Keratinocyte (primary cell): Measurements from ENCODE around the gene VOPP1.

ENCODE experiments used
- EZH2 ChIP-seq: IDR thresholded peaks from one replicate; pipeline ENCODE4 v1.6.1; 2012; ENCODE audit warnings: inconsistent platforms, mild to moderate bottlenecking, low read length, moderate library complexity
- TF ChIP-seq, protein P1 (sequence below), 3 experiments: IDR thresholded peaks in 1 of 3; conservative IDR thresholded peaks in 1 of 3; optimal IDR thresholded peaks in 1 of 3; 2 replicates in 2 of 3; 3 replicates in 1 of 3; pipeline versions ENCODE3 to v1.5.1; 2011; ENCODE audit warnings: low read length in 3 of 3, mild to moderate bottlenecking in 3 of 3, moderate library complexity in 2 of 3, control low read depth in 1 of 3, inconsistent platforms in 1 of 3; ENCODE audit not compliant: insufficient read depth in 2 of 3; ENCODE audit errors: extremely low read depth in 1 of 3

DNA sequence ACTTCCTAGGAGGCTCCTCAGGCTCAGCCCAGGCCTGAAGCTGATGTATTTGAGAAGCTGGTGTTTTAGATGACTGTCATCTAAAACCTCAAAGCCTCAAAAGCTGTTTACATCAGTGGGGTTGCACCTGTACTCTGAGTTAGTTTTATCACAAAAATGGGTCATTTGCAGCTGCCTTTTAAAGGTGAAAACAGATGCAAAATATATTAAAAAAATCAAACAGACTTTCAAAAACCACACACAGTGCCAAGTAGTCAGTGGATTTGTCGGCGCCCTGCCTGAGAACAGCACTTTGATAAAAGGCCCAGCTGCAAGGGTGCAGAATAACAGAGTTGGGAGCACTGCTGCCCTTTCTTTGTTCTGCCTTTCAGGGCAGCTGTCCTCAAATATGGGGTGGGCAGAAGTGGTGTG lies 103.0 kb downstream of the VOPP1 start:
- TF ChIP-seq, protein P1, sequence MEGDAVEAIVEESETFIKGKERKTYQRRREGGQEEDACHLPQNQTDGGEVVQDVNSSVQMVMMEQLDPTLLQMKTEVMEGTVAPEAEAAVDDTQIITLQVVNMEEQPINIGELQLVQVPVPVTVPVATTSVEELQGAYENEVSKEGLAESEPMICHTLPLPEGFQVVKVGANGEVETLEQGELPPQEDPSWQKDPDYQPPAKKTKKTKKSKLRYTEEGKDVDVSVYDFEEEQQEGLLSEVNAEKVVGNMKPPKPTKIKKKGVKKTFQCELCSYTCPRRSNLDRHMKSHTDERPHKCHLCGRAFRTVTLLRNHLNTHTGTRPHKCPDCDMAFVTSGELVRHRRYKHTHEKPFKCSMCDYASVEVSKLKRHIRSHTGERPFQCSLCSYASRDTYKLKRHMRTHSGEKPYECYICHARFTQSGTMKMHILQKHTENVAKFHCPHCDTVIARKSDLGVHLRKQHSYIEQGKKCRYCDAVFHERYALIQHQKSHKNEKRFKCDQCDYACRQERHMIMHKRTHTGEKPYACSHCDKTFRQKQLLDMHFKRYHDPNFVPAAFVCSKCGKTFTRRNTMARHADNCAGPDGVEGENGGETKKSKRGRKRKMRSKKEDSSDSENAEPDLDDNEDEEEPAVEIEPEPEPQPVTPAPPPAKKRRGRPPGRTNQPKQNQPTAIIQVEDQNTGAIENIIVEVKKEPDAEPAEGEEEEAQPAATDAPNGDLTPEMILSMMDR (optimal IDR thresholded peaks at IDR 0.05 in 1 of 3, IDR thresholded peaks at IDR 0.05 in 1 of 3, conservative IDR thresholded peaks at IDR 0.05 in 1 of 3; ENCODE audit: extremely low read depth in 1 of 3, insufficient read depth in 2 of 3, low read length in 3 of 3), result no peak
- no peak for TF ChIP-seq EZH2
